SK-N-SH (cell line): Measurements from ENCODE around the gene TPST2.

Source experiments
- CTCF ChIP-seq: fragments of 200-600 bp; sonication (generic); IDR thresholded peaks from 2 replicates; pipeline ENCODE4 v1.6.1; 2017; ENCODE audit warnings: antibody characterized with exemption, mild to moderate bottlenecking, moderate library complexity
- EZH2phosphoT487 ChIP-seq: fragments of 200-600 bp; sonication (generic); IDR thresholded peaks from 2 replicates; pipeline ENCODE4 v1.6.1; 2017; ENCODE audit warnings: low read depth, mixed run types, mild to moderate bottlenecking, antibody characterized with exemption, moderate library complexity, borderline replicate concordance
- MEF2A ChIP-seq: IDR thresholded peaks from 2 replicates; pipeline ENCODE4 v1.4.0; 2012; ENCODE audit warnings: low read depth, borderline replicate concordance

GRCh38 chr22:26612652-26613051 lies 22.7 kb upstream of the TPST2 start:
- TF ChIP-seq MEF2A (no peak), CTCF (no peak), EZH2phosphoT487 (no peak)
